GM23338 (cell line): ENCODE data around the gene AHCYL1.

Source experiments
- CREB1 ChIP-seq: fragments of 250-450 bp; sonication (Bioruptor Pico); IDR thresholded peaks from 2 replicates; pipeline ENCODE4 v1.5.0; 2020; ENCODE audit warnings: low read depth, mild to moderate bottlenecking, moderate library complexity
- CTCF ChIP-seq, 2 experiments: fragments of 200-600 bp in 1 of 2; sonication (generic) in 1 of 2; conservative IDR thresholded peaks; 2 replicates each; pipeline versions ENCODE4 v1.5.1 to v1.6.1; 2016 to 2017; ENCODE audit warnings: antibody characterized with exemption in 2 of 2, low read depth in 2 of 2, mild to moderate bottlenecking in 2 of 2, moderate library complexity in 1 of 2
- EZH2 ChIP-seq: fragments of 200-600 bp; sonication (generic); IDR thresholded peaks from one replicate; pipeline ENCODE4 v1.8.0; 2017; ENCODE audit warnings: antibody characterized with exemption, mild to moderate bottlenecking, low read depth; ENCODE audit not compliant: unreplicated experiment
- EZH2phosphoT487 ChIP-seq: fragments of 200-600 bp; sonication (generic); IDR thresholded peaks from one replicate; pipeline ENCODE4 v1.8.1; 2018; ENCODE audit warnings: antibody characterized with exemption; ENCODE audit not compliant: unreplicated experiment
- JUNB ChIP-seq: IDR thresholded peaks from one replicate; pipeline ENCODE4 v1.6.1; 2016; ENCODE audit warnings: antibody characterized with exemption; ENCODE audit not compliant: unreplicated experiment
- POLR2AphosphoS5 ChIP-seq: IDR thresholded peaks from 2 replicates; pipeline ENCODE4 v1.6.1; 2016; ENCODE audit warnings: antibody characterized with exemption, low read depth
- ZNF114 ChIP-seq: fragments of 250-450 bp; sonication (Bioruptor Pico); IDR thresholded peaks from 2 replicates; pipeline ENCODE4 v1.5.0; 2020; ENCODE audit warnings: mild to moderate bottlenecking, moderate library complexity
- ZNF331 ChIP-seq: fragments of 250-450 bp; sonication (Bioruptor Pico); IDR thresholded peaks from 2 replicates; pipeline ENCODE4 v1.5.0; 2020; ENCODE audit warnings: low read depth, mild to moderate bottlenecking, moderate library complexity
- TF ChIP-seq, protein P1 (sequence below): IDR thresholded peaks from one replicate; pipeline ENCODE4 v1.6.1; 2018; ENCODE audit warnings: antibody characterized with exemption; ENCODE audit not compliant: unreplicated experiment

DNA sequence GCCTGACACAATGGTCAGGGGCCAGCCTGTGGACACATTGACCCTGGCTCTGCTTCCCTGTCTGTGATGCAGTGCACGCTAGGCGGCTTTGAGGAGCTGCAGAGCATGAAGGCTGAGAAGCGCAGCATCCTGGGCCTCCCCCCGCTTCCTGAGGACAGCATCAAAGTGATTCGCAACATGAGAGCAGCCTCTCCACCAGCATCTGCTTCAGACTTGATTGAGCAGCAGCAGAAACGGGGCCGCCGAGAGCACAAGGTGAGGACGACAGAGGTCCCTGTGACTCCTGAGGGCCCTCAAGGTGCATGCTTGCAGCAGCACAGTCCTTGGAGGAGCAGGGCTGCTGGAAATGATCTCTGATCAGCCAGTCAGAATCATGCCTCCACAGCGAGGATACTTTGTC is 58.5 kb downstream of the AHCYL1 start:
- TF ChIP-seq POLR2AphosphoS5 (no peak), CTCF (conservative IDR thresholded peaks at IDR 0.05; ENCODE audit: low read depth in 2 of 2) (no peak), EZH2phosphoT487 (no peak), CREB1 (CRISPR knock-in tag) (no peak), JUNB (no peak), EZH2 (no peak), ZNF331 (no peak), ZNF114 (CRISPR knock-in tag) (no peak)
- TF ChIP-seq, protein P1, sequence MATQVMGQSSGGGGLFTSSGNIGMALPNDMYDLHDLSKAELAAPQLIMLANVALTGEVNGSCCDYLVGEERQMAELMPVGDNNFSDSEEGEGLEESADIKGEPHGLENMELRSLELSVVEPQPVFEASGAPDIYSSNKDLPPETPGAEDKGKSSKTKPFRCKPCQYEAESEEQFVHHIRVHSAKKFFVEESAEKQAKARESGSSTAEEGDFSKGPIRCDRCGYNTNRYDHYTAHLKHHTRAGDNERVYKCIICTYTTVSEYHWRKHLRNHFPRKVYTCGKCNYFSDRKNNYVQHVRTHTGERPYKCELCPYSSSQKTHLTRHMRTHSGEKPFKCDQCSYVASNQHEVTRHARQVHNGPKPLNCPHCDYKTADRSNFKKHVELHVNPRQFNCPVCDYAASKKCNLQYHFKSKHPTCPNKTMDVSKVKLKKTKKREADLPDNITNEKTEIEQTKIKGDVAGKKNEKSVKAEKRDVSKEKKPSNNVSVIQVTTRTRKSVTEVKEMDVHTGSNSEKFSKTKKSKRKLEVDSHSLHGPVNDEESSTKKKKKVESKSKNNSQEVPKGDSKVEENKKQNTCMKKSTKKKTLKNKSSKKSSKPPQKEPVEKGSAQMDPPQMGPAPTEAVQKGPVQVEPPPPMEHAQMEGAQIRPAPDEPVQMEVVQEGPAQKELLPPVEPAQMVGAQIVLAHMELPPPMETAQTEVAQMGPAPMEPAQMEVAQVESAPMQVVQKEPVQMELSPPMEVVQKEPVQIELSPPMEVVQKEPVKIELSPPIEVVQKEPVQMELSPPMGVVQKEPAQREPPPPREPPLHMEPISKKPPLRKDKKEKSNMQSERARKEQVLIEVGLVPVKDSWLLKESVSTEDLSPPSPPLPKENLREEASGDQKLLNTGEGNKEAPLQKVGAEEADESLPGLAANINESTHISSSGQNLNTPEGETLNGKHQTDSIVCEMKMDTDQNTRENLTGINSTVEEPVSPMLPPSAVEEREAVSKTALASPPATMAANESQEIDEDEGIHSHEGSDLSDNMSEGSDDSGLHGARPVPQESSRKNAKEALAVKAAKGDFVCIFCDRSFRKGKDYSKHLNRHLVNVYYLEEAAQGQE = no peak
